Stimulated activated CD8-positive, alpha-beta memory T cell treated with anti-CD3 and anti-CD28 coated beads, Interleukin-15, amount 100 ng/mL, for 1 hour (primary cell): Measurements from ENCODE around the gene ATP1B2.

ENCODE experiments used
- DNase-seq: peaks from one replicate; pipeline ENCODE4 v3.0.0-alpha.2; 2020; ENCODE audit warnings: low read depth

The ATP1B2 gene

DNA sequence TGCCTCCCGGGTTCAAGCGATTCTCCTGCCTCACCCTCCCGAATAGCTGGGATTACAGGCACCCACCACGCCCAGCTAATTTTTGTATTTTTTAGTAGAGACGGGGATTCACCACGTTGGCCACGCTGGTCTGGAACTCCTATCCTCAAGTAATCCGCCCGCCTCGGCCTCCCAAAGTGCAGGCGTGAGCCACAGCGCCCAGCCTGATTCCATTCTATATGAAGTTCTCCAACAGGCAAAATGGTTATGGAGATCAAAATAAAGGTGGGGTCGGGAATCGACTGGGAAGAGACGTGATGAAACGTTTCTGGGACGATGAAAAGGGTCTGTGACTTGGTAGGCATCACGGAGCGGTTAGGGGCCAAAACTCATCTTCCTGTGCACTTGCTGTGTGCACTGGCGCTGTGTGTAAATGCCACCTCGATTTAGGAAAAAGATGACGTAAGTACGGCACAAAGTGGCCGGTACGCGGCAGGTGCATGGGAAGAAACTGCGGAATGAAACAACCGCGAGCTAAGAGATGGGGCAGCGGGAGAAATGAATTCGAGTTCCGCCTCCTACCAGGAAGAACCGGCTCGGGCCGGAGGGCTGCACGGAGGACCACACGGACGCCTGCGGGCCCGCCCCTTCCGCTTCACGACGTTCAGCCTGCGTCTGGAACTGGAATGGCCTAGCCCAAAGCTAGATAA lies 35.0 kb downstream of the ATP1B2 start:
- peak; percentile 73 for DNase-seq

DNA sequence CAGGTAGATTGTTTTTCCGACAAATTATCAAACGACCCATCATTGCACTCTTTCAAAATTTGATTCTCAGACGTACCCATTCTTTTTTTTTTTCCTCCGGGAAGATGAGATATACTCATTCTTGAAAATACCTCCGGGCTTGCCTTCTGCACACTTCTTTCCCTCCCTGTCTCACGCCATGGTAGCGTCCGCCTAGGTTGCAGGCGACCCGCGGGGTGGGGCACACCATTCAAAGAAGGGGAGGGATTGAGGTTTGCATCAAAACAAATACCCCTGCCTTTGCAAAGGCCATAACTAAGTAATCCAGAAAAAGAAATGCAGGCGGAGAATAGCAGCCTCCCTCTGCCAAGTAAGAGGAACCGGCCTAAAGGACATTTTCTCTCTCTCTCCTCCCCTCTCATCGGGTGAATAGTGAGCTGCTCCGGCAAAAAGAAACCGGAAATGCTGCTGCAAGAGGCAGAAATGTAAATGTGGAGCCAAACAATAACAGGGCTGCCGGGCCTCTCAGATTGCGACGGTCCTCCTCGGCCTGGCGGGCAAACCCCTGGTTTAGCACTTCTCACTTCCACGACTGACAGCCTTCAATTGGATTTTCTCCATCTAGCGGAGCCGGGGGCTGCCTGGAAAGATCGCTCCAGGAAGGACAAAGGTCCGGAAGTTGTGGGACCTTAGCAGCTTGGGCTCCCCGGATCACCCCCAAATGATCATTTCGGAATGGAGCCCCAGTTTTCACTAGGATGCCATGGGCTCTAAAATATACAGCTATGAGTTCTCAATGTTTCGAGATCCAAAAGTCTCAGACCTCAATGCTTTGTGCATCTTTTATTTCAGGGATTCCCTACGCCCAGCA lies 35.7 kb downstream of the ATP1B2 start:
- DNase-seq = peak; percentile 66

DNA sequence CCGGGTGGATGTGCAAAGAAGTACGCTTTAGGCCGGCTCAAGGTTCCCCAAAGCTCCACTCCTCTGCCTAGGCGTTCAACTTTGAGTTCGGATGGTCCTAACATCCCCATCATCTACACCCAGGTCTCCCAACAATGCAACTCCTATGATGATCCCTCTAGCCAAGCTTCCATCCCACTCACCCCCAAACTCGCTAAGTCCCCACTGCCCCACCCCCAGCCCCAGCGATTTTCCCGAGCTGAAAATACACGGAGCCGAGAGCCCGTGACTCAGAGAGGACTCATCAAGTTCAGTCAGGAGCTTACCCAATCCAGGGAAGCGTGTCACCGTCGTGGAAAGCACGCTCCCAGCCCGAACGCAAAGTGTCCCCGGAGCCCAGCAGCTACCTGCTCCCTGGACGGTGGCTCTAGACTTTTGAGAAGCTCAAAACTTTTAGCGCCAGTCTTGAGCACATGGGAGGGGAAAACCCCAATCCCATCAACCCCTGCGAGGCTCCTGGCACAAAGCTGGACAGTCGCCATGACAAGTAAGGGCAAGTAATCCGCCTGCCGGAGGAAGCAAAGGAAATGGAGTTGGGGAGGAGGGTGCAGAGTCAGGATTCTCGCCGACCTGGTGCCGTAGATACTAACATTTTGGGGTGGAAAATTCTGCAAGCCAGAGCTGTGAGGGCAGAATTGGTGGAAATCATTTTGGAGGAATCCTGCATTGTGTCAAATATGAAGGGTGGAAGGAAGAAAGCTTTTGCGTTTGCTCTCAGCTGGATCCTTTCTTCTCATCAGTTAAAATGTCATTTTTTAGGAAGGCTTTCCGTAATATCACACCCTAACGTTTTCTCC lies 36.6 kb downstream of the ATP1B2 start, which contains the start of gene TP53:
Gene TP53, minus strand, starts transcription at position 419 of the 836 bp plus-strand sequence. CDS start 10,896 bp downstream, outside the sequence.
- DNase-seq = peak; percentile 75

DNA sequence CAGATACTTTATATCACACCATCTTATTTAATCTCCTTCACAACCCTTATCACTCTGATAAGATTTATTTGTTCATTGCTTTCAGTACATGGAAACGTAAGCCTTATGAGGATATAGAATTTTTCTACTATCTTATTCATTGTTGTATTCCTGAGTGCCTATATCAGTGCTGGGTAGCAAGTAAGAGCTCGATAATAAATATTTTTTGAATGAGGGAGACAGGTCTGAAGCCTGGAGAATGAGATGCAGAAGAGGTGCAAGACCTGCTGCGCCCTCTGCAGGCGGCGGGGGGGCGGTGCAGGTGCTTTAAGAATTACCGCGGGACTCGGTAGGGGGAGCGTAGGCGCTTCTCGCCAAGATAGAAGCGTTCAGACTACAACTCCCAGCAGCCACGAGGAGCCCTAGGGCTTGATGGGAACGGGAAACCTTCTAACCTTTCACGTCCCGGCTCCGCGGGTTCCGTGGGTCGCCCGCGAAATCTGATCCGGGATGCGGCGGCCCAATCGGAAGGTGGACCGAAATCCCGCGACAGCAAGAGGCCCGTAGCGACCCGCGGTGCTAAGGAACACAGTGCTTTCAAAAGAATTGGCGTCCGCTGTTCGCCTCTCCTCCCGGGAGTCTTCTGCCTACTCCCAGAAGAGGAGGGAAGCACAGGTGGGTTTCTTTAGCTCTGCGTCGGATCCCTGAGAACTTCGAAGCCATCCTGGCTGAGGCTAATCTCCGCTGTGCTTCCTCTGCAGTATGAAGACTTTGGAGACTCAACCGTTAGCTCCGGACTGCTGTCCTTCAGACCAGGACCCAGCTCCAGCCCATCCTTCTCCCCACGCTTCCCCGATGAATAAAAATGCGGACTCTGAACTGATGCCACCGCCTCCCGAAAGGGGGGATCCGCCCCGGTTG lies 37.4 kb downstream of the ATP1B2 start, which contains the start of gene WRAP53:
Gene WRAP53, plus strand, starts transcription at position 570 of the 900 bp plus-strand sequence. Its CDS starts 172 bp downstream, at position 742.
- peak; percentile 91 for DNase-seq

DNA sequence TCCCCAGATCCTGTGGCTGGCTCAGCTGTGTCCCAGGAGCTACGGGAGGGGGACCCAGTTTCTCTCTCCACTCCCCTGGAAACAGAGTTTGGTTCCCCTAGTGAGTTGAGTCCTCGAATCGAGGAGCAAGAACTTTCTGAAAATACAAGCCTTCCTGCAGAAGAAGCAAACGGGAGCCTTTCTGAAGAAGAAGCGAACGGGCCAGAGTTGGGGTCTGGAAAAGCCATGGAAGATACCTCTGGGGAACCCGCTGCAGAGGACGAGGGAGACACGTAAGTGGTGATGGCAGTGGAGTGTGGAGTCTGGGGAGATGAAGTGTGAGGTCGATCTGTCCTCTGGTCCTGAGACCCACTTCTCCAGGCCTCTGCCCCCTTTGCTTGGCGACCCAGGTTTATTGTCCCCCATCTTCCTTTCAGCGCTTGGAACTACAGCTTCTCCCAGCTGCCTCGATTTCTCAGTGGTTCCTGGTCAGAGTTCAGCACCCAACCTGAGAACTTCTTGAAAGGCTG lies 38.1 kb downstream of the ATP1B2 start:
- no peak for DNase-seq

DNA sequence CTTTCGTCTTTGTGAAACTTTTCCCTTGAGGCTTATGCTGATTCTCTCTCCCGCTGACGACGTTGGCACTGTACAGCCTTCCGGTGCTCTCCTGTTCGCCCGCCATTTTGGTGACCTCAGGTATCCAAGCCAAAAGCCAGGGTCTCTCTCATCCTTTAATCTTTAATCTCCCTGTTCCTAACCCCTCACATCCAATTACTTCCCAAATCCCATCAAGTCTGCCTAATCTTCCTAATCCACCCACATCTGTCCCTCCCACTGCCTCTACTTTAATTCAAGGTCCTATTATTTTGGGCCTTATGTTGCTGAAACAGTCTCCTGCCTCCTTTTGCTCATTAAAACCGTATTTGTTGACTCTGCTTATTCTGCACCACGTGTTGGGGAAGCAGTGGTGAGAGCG lies 44.9 kb downstream of the ATP1B2 start:
- DNase-seq = no peak

DNA sequence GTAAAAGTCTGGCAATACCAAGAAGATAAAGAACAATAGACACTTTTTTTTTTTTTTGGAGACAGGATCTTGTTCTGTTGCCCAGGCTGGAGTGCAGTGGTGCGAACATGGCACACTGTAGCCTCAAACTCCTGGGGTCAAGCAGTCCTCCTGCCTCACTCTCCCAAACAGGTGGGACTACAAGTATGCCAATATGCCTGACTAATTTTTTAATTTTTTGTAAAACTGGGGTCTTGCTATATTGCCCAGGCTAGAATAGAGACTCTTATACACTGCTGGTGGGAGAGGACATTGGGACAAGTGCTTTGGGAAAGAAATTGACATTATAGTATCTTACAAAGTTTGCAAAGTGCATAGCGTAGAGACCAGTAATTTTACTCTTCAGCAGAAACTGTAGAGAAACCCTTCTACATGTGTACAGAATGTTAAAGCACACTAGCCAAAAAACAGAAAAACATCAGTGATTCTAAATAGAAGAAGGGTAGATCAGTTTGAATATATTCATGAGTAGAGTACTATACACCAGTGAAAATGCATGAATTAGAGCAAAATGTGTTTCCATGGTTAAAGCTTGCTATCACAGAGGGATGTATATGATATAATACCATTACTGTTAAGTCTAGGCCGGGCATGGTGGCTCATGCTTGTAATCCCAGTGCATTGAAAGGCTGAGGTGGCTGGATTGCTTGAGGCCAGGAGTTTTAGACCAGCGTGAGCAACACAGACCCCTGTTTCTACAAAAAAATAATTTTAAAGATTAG lies 47.3 kb downstream of the ATP1B2 start:
- no peak for DNase-seq

DNA sequence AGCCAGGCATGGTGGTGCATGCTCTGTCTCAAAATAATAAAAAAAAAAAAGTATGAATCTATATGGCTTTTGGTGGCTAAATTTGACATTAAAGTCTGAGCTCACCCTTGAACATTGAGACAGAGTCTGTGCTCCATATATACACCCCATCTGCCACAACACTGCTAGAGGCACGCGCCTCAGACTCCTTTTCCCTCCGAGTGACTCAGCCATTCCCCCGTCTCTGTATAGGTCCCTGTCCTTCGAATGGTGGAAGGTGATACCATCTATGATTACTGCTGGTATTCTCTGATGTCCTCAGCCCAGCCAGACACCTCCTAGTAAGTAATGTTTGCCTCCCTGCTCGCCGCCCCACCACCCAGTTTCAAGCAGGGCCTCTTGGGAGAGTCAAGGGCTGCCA lies 49.8 kb downstream of the ATP1B2 start:
- no peak for DNase-seq

DNA sequence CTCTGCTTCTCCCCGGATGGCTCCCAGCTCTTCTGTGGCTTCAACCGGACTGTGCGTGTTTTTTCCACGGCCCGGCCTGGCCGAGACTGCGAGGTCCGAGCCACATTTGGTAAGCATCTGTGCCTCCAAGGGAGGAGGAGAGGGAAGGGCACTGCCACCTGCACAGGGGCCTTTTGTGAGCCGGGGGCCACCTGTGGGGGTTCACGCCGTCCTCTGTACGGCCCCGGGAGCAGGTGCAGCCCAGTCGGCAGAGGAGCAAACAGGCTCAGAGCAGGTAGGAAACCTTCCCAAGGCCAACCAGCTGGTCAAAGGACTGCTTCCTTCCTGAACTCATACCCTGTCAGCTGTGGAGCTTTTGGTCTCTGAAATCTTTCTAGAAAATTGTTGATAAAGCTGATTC lies 51.0 kb downstream of the ATP1B2 start:
- DNase-seq = no peak

DNA sequence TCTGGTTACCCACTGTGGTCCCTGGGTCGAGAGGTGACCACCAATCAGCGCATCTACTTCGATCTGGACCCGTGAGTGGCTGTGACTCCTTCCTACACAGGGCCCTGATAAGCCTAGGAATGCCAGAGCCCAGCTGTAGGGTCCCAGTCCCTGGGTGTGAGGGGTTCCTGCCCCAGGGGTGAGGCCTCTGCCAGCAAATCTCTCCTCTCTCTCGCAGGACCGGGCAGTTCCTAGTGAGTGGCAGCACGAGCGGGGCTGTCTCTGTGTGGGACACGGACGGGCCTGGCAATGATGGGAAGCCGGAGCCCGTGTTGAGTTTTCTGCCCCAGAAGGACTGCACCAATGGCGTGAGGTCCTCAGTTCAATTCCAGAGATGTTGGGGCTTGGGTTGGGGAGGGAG lies 52.0 kb downstream of the ATP1B2 start:
- DNase-seq = no peak

DNA sequence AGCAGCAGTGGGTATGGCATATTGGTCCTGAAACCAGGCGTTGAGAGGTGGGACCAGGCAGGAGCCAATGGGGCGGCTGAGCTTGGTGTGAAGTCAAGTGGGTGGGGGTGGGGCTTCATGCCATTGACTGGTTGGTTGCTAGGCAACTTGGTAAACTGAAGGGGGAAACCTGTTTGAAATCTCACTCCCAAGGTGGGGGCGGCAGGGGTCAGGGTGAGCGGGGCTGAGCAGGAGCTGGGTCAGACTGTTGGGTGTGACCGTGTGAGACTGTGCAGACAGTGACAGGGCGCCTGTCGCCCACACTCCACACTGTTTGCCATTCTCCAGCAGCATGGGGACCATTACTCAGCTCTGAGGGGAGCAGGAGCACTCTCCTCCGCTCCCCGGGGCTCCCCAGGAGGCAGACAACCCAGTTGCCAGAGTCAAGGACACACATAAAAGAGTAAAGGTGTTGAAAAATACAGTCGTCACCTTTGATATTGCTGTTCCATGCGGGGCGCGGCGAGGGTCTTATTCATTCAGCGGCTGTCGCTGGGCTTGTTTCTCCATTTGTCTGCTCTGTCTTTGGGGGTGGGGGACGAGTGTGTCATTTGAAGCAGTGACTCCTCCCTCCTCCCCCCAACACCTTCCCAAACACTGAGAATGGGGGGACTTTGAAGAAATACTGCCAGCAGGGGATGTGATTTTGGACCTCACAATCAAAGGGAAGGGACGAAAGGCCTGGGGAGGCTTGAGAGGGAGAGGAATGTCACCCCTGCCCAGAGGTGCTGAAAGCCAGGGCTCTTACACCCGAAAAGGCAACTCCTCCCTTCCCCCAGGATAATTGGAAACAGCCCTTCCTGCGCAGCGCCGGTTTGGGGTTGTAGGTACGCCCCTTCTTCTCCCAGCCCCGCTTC lies 53.1 kb downstream of the ATP1B2 start:
- no peak for DNase-seq

DNA sequence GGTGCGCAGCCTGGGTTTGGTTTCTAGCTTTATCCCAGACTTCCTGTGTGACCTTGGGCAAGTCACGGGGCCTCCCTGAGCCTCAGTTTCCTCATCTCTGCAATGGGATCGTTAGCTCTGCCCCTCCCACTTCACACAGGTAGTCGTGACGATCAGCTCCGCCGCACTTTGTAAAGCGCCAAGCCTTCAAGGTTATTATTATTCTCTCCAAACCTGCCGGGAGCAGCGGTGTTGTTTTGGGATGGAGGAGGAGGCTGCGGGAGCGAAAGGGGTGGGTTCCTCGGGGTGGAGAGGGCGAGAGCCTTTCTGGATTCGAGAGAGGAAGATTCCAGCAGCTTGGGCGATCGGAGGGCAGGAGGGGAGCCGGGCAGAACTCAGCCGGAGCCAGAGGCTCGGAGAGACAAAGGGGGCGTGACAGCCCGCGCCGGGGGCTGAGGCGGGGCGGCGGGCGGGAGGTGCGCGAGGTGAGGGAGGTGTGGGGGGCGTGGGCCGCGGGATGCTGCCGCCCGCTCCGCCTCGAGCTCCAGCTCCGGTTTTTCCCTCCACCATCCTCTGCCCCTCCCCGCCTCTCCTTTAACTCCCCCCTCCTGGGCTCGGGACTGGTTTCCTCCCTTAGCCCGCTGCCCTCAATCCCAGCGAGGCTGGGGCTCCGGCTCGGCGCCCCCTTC lies 54.0 kb downstream of the ATP1B2 start, which contains the start of gene EFNB3:
Gene EFNB3, plus strand, starts transcription at position 602 of the 668 bp plus-strand sequence. CDS start 397 bp downstream, outside the sequence.
- no peak for DNase-seq

DNA sequence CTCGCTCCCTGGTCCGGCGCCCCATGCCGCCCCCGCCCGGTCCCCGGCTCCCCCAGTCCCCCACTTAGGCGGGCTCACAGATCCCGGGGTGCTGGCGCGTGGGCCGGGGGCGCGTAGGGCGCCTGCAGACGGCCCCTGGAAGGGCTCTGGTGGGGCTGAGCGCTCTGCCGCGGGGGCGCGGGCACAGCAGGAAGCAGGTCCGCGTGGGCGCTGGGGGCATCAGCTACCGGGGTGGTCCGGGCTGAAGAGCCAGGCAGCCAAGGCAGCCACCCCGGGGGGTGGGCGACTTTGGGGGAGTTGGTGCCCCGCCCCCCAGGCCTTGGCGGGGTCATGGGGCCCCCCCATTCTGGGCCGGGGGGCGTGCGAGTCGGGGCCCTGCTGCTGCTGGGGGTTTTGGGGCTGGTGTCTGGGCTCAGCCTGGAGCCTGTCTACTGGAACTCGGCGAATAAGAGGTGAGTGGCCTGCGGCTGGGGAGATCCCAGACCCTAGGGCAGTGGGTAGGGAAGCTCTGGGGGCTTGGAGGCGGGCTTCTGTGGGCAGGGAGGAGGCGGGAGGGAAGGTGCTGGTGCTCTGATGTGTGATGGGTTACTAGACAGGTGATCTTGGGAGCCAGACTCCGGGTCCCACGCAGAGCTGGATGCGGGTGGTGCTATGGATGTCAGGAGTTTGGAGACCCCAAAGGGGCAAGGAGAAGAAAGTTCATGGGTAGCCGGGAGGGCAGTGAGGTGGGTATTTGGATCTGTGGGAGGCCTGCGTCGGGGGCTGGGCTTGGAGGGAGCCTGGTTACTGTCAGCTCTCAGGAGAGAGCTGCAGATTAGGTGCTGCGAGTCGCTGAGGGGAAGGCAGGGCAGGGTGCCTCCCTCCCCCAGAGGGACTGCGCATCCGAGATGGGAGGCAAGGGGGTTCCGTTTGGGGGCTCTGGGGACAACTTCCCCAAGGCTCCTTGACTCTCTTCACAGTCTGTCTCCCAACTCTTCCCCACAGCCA lies 54.8 kb downstream of the ATP1B2 start:
- DNase-seq = no peak

DNA sequence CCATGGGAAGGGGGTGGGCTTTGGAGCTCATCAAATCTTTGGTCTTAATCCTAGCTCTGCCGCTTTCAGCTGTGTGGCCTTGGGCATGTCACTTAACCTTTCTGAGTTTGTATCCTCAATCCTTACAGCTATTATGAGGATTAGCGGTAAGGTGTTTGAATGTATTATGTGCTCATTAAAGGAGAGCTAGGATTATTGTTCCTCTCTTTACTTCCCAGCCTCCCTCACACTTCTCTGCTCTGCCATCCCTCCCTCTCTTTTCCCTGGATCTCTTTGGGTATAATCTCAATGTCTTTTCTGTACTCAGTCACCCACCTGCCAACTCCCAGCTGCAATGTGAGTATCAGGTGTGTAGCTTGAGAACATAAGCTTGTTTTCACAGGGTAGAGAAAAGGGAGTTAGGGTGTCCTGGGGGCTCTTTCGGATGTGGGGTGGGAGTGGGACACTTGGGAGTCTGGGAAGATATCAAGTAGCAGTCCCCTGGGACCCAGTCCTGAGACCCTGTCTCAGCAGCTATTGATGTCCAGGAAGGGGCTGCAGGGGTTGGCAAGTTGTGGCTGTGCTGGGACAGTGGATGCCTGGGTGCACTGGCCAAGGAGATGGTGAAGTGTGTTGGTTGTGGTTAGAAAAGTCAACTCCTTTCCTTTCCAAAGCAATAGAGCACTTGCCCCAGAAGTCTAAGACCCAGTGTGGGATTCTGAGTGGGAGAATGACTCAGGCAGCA lies 56.1 kb downstream of the ATP1B2 start:
- no peak for DNase-seq
